RWPE1 (cell line): ENCODE results near the gene POGLUT3.

Source experiments
- CTCF ChIA-PET: fragments of 350-600 bp; sonication (Branson Sonifier 250); formaldehyde crosslinking; extraction: SDS; loops from one replicate; lab custom pipeline; 2021; lab: Yijun Ruan, JAX
- POLR2A ChIA-PET: fragments of 400-600 bp; formaldehyde crosslinking; extraction: SDS; loops from one replicate; lab custom pipeline; 2020; ENCODE audit warnings: antibody characterized with exemption; ENCODE audit not compliant: low non-redundant PET; lab: Yijun Ruan, JAX
- DNase-seq: peaks from one replicate; pipeline ENCODE4 v3.0.0; 2012; ENCODE audit warnings: low spot score
- H3K27ac ChIP-seq: fragments of 450-650 bp; 2 replicates; pipeline ENCODE4 v1.5.1; 2017
- CTCF ChIP-seq: fragments of 450-650 bp; conservative IDR thresholded peaks from 2 replicates; pipeline ENCODE4 v1.5.1; 2017; ENCODE audit warnings: low read depth, mild to moderate bottlenecking

The POGLUT3 gene

GRCh38 chr11:108536783-108537182 is 38.6 kb upstream of the POGLUT3 start:
- POLR2A ChIA-PET: no interaction called here
- no peak for TF ChIP-seq CTCF
- CTCF ChIA-PET: interaction anchor here (0.7 kb wide), 1 partner anchor 61 kb away, joined by 3 read pairs; no protein-coding TSS in a partner anchor
- DNase-seq: peak; percentile 44
- no peak overlapping the region for H3K27ac ChIP-seq

- ChIA-PET CTCF (no interaction called here), POLR2A (no interaction called here)
Measured at GRCh38 chr11:108535384-108535955, 37.3 kb upstream of the POGLUT3 start.

GRCh38 chr11:108534274-108534882 is 36.2 kb upstream of the POGLUT3 start:
- H3K27ac ChIP-seq: no peak overlapping the region
- ChIA-PET POLR2A (no interaction called here), CTCF (no interaction called here)
- no peak for DNase-seq
- TF ChIP-seq CTCF: no peak

More at GRCh38 chr11:108535384-108535955, 37.3 kb upstream of the POGLUT3 start:
- TF ChIP-seq CTCF: no peak
- no peak for DNase-seq
- no peak overlapping the region for H3K27ac ChIP-seq

- no peak overlapping the region for H3K27ac ChIP-seq
- TF ChIP-seq CTCF: no peak
- POLR2A ChIA-PET: no interaction called here
- CTCF ChIA-PET: no interaction called here
- no peak for DNase-seq
Measured at GRCh38 chr11:108530426-108530825, 32.2 kb upstream of the POGLUT3 start.

GRCh38 chr11:108527382-108527781 is 29.2 kb upstream of the POGLUT3 start:
- ChIA-PET POLR2A (no interaction called here), CTCF (no interaction called here)
- no peak for TF ChIP-seq CTCF
- no peak for DNase-seq
- no peak overlapping the region for H3K27ac ChIP-seq

- H3K27ac ChIP-seq: no peak overlapping the region
- no peak for TF ChIP-seq CTCF
- CTCF ChIA-PET: no interaction called here
- no peak for DNase-seq
- POLR2A ChIA-PET: no interaction called here
Measured at GRCh38 chr11:108525161-108525560, 27.0 kb upstream of the POGLUT3 start.
